Measurements from ENCODE around the gene HAL. TPM values are rescaled to one million over a fixed set of nuclear protein-coding genes. Genes with fewer than 3 reads are reported as not detected.

HAL gene
- total RNA-seq, 5 donors from 2014 or later (not counting 1 experiment from before 2014, with no cell fraction given): 0.54 to 2.4 (median 1.1) TPM

- no peak for DNase-seq
Observed at GRCh38 chr12:95963096-95963495, 33.0 kb downstream of the HAL start.

GRCh38 chr12:95962222-95962621, 33.9 kb downstream of the HAL start:
- CTCF ChIA-PET: interaction anchor here in 1 of 2 donors (0.9 kb wide), 1 partner anchor 21 kb away, joined by 3 read pairs; no protein-coding TSS in a partner anchor

More at GRCh38 chr12:95963096-95963495, 33.0 kb downstream of the HAL start:
- no peak overlapping the region for H3K27ac ChIP-seq (ENCODE audit: low read length)
- Mint-ChIP-seq H3K4me3 (no peak overlapping the region), H3K9me3 (no peaks in the 10 kb centered on the region), H3K27ac (no peak overlapping the region), H3K4me1 (no peaks in the 10 kb centered on the region), H3K27me3 (no peaks in the 10 kb centered on the region), H3K36me3 (peaks cover 8% of the 10 kb centered on the region)
- H3K9me3 ChIP-seq: no peaks in the 10 kb centered on the region
- no peak overlapping the region for H3K4me3 ChIP-seq (ENCODE audit: control insufficient read depth in 1 of 2, extremely low read depth in 1 of 2, low read length in 1 of 2)
- ChIA-PET POLR2A (no interaction called here), CTCF (no interaction called here)
- WGBS (ENCODE audit: insufficient coverage): no CpG with 5 or more reads among the region's 2 CpGs
- H3K36me3 ChIP-seq (ENCODE audit: control insufficient read depth in 2 of 2, extremely low read depth in 1 of 2, insufficient read depth in 1 of 2, low read length in 1 of 2): no peaks in the 10 kb centered on the region
- ATAC-seq (replicated peaks in 1 of 4): no peak
- no peaks in the 10 kb centered on the region for H3K4me1 ChIP-seq (ENCODE audit: control insufficient read depth in 1 of 2, extremely low read depth in 1 of 2, insufficient read depth in 2 of 2, low read length in 2 of 2)
- H3K27me3 ChIP-seq (replicated peaks in 1 of 2; ENCODE audit: control insufficient read depth in 2 of 2, extremely low read depth in 1 of 2, insufficient read depth in 2 of 2, low read length in 1 of 2): no peaks in the 10 kb centered on the region

GRCh38 chr12:95960241-95960640, 35.9 kb downstream of the HAL start:
- ChIA-PET POLR2A (no interaction called here), CTCF (interaction anchor here in 1 of 2 donors (0.6 kb wide), 1 partner anchor 50 kb away, joined by 4 read pairs; no protein-coding TSS in a partner anchor)
- WGBS (ENCODE audit: insufficient coverage): 60% methylated on average over 2 of the region's 5 CpGs
- Mint-ChIP-seq H3K4me1 (no peaks in the 10 kb centered on the region), H3K4me3 (no peak overlapping the region), H3K36me3 (no peaks in the 10 kb centered on the region), H3K9me3 (no peaks in the 10 kb centered on the region), H3K27me3 (no peaks in the 10 kb centered on the region), H3K27ac (no peak overlapping the region)
- DNase-seq (no peak), ATAC-seq (replicated peaks in 1 of 4) (no peak)
- no peaks in the 10 kb centered on the region for H3K9me3 ChIP-seq
- no peaks in the 10 kb centered on the region for H3K36me3 ChIP-seq (ENCODE audit: control insufficient read depth in 2 of 2, extremely low read depth in 1 of 2, insufficient read depth in 1 of 2, low read length in 1 of 2)
- H3K4me1 ChIP-seq (ENCODE audit: control insufficient read depth in 1 of 2, extremely low read depth in 1 of 2, insufficient read depth in 2 of 2, low read length in 2 of 2): no peaks in the 10 kb centered on the region
- H3K27ac ChIP-seq (ENCODE audit: low read length): no peak overlapping the region
- H3K4me3 ChIP-seq (ENCODE audit: control insufficient read depth in 1 of 2, extremely low read depth in 1 of 2, low read length in 1 of 2): no peak overlapping the region
- H3K27me3 ChIP-seq (replicated peaks in 1 of 2; ENCODE audit: control insufficient read depth in 2 of 2, extremely low read depth in 1 of 2, insufficient read depth in 2 of 2, low read length in 1 of 2): no peaks in the 10 kb centered on the region

More at GRCh38 chr12:95962222-95962621, 33.9 kb downstream of the HAL start:
- H3K27ac Mint-ChIP-seq: no peak overlapping the region
- ATAC-seq (replicated peaks in 1 of 4) (no peak), DNase-seq (no peak)
- POLR2A ChIA-PET: no interaction called here
- WGBS (ENCODE audit: insufficient coverage): 48% methylated on average over 3 of the region's 7 CpGs
- H3K27me3 Mint-ChIP-seq: no peaks in the 10 kb centered on the region
- Histone ChIP-seq H3K36me3 (ENCODE audit: control insufficient read depth in 2 of 2, extremely low read depth in 1 of 2, insufficient read depth in 1 of 2, low read length in 1 of 2) (no peaks in the 10 kb centered on the region), H3K9me3 (no peaks in the 10 kb centered on the region), H3K27me3 (replicated peaks in 1 of 2; ENCODE audit: control insufficient read depth in 2 of 2, extremely low read depth in 1 of 2, insufficient read depth in 2 of 2, low read length in 1 of 2) (no peaks in the 10 kb centered on the region), H3K4me3 (ENCODE audit: control insufficient read depth in 1 of 2, extremely low read depth in 1 of 2, low read length in 1 of 2) (no peak overlapping the region), H3K4me1 (ENCODE audit: control insufficient read depth in 1 of 2, extremely low read depth in 1 of 2, insufficient read depth in 2 of 2, low read length in 2 of 2) (no peaks in the 10 kb centered on the region), H3K27ac (ENCODE audit: low read length) (no peak overlapping the region)
- H3K9me3 Mint-ChIP-seq: no peaks in the 10 kb centered on the region
- H3K36me3 Mint-ChIP-seq: peaks cover 8% of the 10 kb centered on the region
- H3K4me1 Mint-ChIP-seq: no peaks in the 10 kb centered on the region
- H3K4me3 Mint-ChIP-seq: no peak overlapping the region

- H3K27me3 ChIP-seq (replicated peaks in 1 of 2; ENCODE audit: control insufficient read depth in 2 of 2, extremely low read depth in 1 of 2, insufficient read depth in 2 of 2, low read length in 1 of 2): no peaks in the 10 kb centered on the region
- ATAC-seq (replicated peaks in 1 of 4) (no peak), DNase-seq (no peak)
- H3K27me3 Mint-ChIP-seq: no peaks in the 10 kb centered on the region
- no CpG with 5 or more reads among the region's 1 CpG for WGBS (ENCODE audit: insufficient coverage)
- no peaks in the 10 kb centered on the region for H3K9me3 Mint-ChIP-seq
- H3K4me3 ChIP-seq (ENCODE audit: control insufficient read depth in 1 of 2, extremely low read depth in 1 of 2, low read length in 1 of 2): no peak overlapping the region
- H3K36me3 ChIP-seq (ENCODE audit: control insufficient read depth in 2 of 2, extremely low read depth in 1 of 2, insufficient read depth in 1 of 2, low read length in 1 of 2): no peaks in the 10 kb centered on the region
- no peaks in the 10 kb centered on the region for H3K4me1 ChIP-seq (ENCODE audit: control insufficient read depth in 1 of 2, extremely low read depth in 1 of 2, insufficient read depth in 2 of 2, low read length in 2 of 2)
- H3K27ac ChIP-seq (ENCODE audit: low read length): no peak overlapping the region
- H3K4me1 Mint-ChIP-seq: no peaks in the 10 kb centered on the region
- POLR2A ChIA-PET: no interaction called here
- H3K9me3 ChIP-seq: no peaks in the 10 kb centered on the region
- CTCF ChIA-PET: interaction anchor here (0.6 to 1.7 kb wide), 5 partner anchors 23 to 108 kb away, joined by 3 to 10 read pairs (median 4); no protein-coding TSS in a partner anchor
- no peak overlapping the region for H3K4me3 Mint-ChIP-seq
- no peak overlapping the region for H3K27ac Mint-ChIP-seq
- no peaks in the 10 kb centered on the region for H3K36me3 Mint-ChIP-seq
Observed at GRCh38 chr12:95959107-95959506, 37.0 kb downstream of the HAL start.

- Histone ChIP-seq H3K27ac (ENCODE audit: low read length) (no peak overlapping the region), H3K27me3 (replicated peaks in 1 of 2; ENCODE audit: control insufficient read depth in 2 of 2, extremely low read depth in 1 of 2, insufficient read depth in 2 of 2, low read length in 1 of 2) (no peaks in the 10 kb centered on the region), H3K4me1 (ENCODE audit: control insufficient read depth in 1 of 2, extremely low read depth in 1 of 2, insufficient read depth in 2 of 2, low read length in 2 of 2) (no peaks in the 10 kb centered on the region), H3K9me3 (no peaks in the 10 kb centered on the region), H3K4me3 (ENCODE audit: control insufficient read depth in 1 of 2, extremely low read depth in 1 of 2, low read length in 1 of 2) (no peak overlapping the region), H3K36me3 (ENCODE audit: control insufficient read depth in 2 of 2, extremely low read depth in 1 of 2, insufficient read depth in 1 of 2, low read length in 1 of 2) (no peaks in the 10 kb centered on the region)
- ATAC-seq (replicated peaks in 1 of 4): no peak
- WGBS (ENCODE audit: insufficient coverage): 92% methylated on average over 25 of the region's 27 CpGs
- H3K27ac Mint-ChIP-seq: no peak overlapping the region
- H3K4me3 Mint-ChIP-seq: no peak overlapping the region
- CTCF ChIA-PET: no interaction called here
- DNase-seq: no peak
- H3K27me3 Mint-ChIP-seq: peaks cover 0 to 2% of the 10 kb centered on the region in 2 donors
- no peaks in the 10 kb centered on the region for H3K4me1 Mint-ChIP-seq
- H3K9me3 Mint-ChIP-seq: no peaks in the 10 kb centered on the region
- H3K36me3 Mint-ChIP-seq: no peaks in the 10 kb centered on the region
- POLR2A ChIA-PET: no interaction called here
Observed at GRCh38 chr12:95956557-95957145, 39.5 kb downstream of the HAL start.

DNA sequence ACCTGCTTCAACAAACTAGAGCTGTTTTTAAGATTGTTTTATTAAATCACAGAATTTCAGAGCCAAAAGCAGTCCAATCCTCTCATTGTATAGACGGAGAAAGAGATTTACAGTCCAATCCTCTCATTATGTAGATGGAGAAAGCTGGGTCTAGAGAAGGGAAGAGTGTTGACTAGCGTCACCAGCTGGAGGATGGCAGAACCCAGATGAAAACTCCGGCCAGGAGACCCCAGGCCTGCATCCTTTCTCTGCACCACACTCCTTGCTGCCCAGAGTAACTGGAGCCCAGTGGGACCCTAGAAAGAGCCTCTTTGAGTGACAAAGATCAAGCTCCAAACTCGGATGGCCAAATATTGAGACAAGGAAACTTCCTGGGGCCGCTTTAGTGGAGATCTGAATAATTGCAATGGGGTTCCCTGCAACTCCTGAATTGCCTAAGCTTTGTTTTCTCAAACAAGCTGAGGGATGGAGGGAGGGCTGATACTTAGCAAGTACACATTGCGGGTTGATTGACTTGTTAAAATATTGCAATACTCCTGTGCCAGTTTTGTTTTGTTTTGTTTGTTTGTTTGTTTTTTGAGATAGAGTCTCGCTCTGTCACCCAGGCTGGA, 40.5 kb downstream of the HAL start:
- H3K36me3 ChIP-seq (ENCODE audit: control insufficient read depth in 2 of 2, extremely low read depth in 1 of 2, insufficient read depth in 1 of 2, low read length in 1 of 2): no peaks in the 10 kb centered on the region
- ATAC-seq (replicated peaks in 1 of 4): no peak
- Mint-ChIP-seq H3K4me1 (no peaks in the 10 kb centered on the region), H3K9me3 (peaks cover 0 to 4% (median 0%) of the 10 kb centered on the region in 3 donors), H3K27me3 (peaks cover 0 to 9% of the 10 kb centered on the region in 2 donors), H3K36me3 (no peaks in the 10 kb centered on the region), H3K27ac (no peak overlapping the region), H3K4me3 (no peak overlapping the region)
- H3K9me3 ChIP-seq: no peaks in the 10 kb centered on the region
- 67% methylated on average over 2 of the region's 7 CpGs for WGBS (ENCODE audit: insufficient coverage)
- no peak overlapping the region for H3K27ac ChIP-seq (ENCODE audit: low read length)
- POLR2A ChIA-PET: interaction anchor here in 1 of 2 donors (0.6 kb wide), 1 partner anchor 38 kb away, joined by 5 read pairs; no protein-coding TSS in a partner anchor
- no peaks in the 10 kb centered on the region for H3K27me3 ChIP-seq (replicated peaks in 1 of 2; ENCODE audit: control insufficient read depth in 2 of 2, extremely low read depth in 1 of 2, insufficient read depth in 2 of 2, low read length in 1 of 2)
- no peak overlapping the region for H3K4me3 ChIP-seq (ENCODE audit: control insufficient read depth in 1 of 2, extremely low read depth in 1 of 2, low read length in 1 of 2)
- no peaks in the 10 kb centered on the region for H3K4me1 ChIP-seq (ENCODE audit: control insufficient read depth in 1 of 2, extremely low read depth in 1 of 2, insufficient read depth in 2 of 2, low read length in 2 of 2)
- CTCF ChIA-PET: interaction anchor here in 1 of 2 donors (0.9 kb wide), 2 partner anchors 14 to 36 kb away, joined by 3 to 7 read pairs; no protein-coding TSS in a partner anchor
- DNase-seq: no peak
